Retinal pigment epithelial cell (primary cell): ENCODE results near the gene MAMSTR.

Source experiments
- DNase-seq: peaks from one replicate; pipeline ENCODE4 v3.0.0-alpha.2; 2010; ENCODE audit warnings: low read depth
- H3K4me3 ChIP-seq: 2 replicates; pipeline ENCODE4 v1.5.1; 2011; ENCODE audit warnings: mild to moderate bottlenecking, low read length, control low read depth, moderate library complexity
- TF ChIP-seq, protein P1 (sequence below): conservative IDR thresholded peaks from 2 replicates; pipeline ENCODE4 v1.5.1; 2011; ENCODE audit warnings: low read depth, low read length, control low read depth, inconsistent platforms

The MAMSTR gene

DNA sequence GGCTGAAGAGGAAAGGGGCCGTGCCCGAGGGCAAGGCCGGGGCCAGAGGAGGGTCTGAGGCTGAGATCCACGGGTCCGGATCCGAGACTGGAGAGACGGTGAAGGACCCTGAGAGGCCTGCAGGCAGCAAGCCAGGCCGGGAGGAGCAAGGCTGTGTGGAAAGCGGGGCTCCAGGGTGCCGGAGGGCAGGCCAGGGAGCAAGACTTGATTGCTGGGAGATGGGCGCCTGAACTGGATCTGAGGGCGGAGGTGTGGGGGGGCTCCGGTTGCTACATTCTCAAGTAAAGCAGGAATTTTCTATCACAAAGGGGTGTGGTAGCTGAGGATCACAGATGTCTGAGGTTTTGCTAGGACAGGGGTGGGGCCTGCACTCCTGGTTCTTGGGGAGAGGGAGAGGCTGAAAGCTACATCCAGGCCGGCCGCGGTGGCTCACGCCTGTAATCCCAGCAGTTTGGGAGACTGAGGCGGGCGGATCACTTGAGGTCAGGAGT lies 3.8 kb downstream of the MAMSTR start:
- no peak for DNase-seq
- TF ChIP-seq, protein P1, sequence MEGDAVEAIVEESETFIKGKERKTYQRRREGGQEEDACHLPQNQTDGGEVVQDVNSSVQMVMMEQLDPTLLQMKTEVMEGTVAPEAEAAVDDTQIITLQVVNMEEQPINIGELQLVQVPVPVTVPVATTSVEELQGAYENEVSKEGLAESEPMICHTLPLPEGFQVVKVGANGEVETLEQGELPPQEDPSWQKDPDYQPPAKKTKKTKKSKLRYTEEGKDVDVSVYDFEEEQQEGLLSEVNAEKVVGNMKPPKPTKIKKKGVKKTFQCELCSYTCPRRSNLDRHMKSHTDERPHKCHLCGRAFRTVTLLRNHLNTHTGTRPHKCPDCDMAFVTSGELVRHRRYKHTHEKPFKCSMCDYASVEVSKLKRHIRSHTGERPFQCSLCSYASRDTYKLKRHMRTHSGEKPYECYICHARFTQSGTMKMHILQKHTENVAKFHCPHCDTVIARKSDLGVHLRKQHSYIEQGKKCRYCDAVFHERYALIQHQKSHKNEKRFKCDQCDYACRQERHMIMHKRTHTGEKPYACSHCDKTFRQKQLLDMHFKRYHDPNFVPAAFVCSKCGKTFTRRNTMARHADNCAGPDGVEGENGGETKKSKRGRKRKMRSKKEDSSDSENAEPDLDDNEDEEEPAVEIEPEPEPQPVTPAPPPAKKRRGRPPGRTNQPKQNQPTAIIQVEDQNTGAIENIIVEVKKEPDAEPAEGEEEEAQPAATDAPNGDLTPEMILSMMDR = no peak
- H3K4me3 ChIP-seq = no peak overlapping the region

DNA sequence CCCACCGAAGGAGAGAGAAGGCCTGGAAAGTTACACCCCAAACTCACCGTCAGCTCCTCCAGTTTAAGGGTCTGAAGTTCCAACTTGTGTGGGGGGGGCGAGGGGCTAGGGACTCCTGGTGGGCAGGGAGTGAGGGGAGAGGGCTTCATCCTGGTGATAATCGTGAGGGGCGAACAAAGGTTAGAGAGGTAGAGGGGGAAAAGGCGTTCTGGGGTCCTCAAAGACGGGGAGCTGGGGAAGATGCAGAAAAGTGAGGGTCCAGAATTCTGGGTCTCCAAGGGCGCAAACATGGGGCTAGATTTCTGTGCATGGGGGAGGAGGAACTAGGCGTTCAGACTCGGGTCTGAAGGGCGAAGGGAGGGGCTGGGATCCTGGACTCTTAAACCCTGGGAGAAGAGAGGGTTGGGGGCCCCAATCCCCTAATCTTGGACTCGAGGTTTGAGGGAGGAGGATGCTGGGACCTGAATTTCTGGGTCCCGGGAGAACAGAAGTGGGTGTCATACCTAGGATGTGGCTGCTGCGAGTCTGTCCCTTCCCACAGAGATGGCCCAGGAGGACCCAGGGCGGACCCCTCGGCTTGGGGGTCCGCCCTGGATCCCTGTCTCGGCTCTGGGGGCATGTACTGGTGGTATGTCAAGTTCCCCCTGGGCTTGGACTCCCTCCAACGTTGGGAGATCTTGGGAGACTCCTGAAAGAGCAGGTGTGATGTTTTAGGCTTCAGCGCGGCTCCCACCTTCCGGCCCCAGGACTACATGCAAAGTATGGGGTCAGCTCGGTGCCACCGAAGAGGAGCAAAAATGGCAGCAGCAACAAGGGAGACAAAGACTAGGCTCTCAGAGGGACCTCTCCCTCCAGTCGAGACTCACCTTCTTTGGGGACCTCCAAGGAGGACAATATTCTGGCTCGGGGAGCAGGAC lies 4.5 kb downstream of the MAMSTR start:
- no peak for DNase-seq
- TF ChIP-seq, protein P1 = no peak

DNA sequence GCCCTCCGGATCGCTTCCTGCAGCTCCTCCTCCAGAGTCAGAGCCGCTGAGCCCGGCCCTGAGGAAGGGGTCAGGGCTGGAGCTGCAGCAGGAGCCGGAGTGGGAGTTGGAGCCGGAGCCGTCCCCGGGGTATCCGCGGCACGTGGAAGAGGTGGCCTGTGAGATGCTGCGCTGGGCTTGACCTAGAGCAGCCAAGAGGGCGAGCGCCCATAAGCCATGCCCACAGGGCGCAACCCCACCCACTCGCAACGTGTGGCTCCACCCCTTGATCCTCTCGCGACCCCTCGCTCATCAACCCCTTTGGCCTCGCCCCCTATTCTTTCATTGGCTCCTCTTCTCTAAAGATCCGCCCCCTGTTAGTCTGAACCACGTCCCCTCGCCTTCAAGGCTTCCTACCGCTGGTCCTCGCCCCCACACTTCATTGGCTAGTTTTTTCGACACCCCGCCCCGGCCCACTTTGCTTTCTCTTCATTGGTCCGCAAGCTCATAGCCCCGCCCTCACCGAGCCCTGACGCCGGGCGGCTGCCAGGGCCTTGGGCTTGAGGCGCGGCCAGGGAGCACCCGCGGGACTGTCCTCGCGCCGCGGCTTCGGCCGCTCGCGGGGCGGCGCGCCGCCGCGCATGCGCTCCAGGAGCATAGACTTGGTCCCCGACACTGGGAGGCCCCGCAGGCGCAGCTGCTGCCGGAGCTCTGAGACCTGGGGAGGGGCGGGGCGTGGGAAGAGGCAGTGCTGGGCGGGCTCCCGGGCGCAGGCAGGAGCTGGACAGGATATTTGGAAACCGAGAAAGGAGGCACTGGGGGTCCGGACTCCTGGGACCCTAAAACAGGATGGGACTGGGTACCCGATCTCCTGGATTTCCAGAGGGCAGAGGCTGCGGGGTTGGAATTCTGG lies 5.4 kb downstream of the MAMSTR start:
- DNase-seq = peak; percentile 95
- TF ChIP-seq, protein P1 = no peak
- H3K4me3 ChIP-seq = peak overlapping the region; percentile 84

More for the DNA sequence above, 4.5 kb downstream of the MAMSTR start:
- H3K4me3 ChIP-seq = peak overlapping the region; percentile 58

DNA sequence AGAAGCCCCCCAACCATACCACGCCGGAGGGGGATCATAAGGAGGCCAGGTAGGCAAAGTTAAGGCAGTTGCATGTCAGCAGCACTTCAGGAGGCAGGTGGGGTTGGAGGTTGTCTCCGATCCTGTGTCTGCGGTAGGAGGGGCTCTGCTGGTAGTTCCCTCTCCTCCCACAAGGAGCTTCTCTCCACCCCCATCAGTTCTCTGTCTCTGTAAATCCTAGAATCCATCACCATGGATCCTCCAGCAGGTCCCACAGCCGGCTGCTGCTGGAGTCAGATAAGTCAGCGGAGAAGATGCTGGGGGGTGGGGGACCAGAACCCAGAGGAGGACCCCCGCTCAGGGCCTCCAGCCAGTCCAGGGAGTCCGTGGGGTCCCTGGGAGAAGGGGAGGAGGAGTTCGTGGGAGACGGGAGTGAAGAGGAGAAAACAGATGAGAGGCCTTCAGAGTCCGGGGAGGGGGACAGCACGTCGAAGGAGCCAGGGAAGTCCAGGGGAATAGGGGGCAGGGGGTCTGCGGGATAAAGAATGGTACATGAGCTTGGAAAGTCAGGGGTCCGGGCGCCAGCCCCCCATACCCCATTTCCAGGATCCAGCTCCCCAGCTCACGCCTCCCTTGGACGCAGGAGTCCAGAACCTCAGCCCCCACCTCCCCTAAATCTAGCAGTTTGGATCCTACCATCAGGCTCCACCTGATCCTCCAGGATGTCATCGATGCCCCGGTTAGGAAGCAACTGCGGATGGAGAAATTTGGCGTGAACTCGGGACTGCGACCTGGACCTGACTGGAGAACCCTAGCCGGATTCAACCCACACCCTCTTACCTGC lies 6.3 kb downstream of the MAMSTR start:
- DNase-seq = no peak
- H3K4me3 ChIP-seq = peak overlapping the region; percentile 84

DNA sequence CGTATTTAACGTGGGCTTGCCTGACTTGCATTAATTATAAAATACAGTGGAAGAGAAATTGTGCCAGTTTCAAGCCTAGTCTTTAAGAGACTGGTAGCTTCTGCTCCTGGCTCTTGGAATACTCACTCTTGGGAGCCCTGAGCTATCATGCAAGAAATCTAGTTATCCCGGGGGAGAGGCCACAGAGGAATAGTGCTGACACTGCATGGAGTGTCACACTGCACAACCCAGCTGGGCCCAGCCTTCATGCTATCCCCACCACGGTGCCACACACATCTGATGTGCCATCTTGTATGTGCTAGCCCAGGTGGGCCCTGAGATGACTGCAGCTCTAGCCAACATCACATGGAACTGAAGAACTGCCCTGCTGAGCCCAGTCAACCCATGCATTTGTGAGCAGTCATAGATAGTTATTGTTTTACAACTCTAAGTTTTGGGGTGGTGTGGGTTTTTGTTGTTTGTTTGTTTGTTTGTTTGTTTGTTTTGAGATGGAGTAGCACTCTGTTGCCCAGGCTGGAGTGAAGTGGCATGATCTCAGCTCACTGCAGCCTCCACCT lies 8.3 kb downstream of the MAMSTR start:
- DNase-seq = no peak
- H3K4me3 ChIP-seq = no peak overlapping the region

More for the DNA sequence above, 6.3 kb downstream of the MAMSTR start:
- TF ChIP-seq, protein P1 = peak; percentile 41

DNA sequence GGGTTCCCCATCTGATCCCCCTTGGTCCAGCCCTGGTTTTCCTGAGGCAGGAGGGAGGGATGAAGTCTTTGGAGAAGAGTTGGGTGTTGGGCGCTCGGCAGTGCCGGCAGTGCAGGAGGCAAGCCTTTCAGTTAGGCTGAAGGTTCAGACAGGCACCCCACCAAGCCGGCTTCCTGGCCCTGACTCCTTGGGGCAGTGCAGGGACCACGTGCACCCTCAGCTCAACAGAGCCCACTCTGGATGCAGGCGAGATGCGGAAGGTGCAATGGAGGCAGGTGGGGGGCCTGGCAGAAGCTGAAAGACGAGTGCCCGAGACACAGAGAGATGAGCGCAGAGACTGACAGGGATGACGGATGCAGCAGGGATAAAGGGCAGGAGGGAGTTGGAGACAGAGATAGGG lies 11.1 kb downstream of the MAMSTR start:
- H3K4me3 ChIP-seq = no peak overlapping the region
- DNase-seq = no peak
- TF ChIP-seq, protein P1 = no peak

More for the DNA sequence above, 8.3 kb downstream of the MAMSTR start:
- TF ChIP-seq, protein P1 = no peak
